Measurements from ENCODE around the gene ATP10A.

The ATP10A gene

GRCh38 chr15:25879438-25879837 is 16.3 kb upstream of the ATP10A start:
- H3K4me2 ChIP-seq (ENCODE audit: low read length): no peak overlapping the region
- H4K12ac ChIP-seq (ENCODE audit: low read depth, low read length): no peak overlapping the region
- no peak overlapping the region for H2BK120ac ChIP-seq (ENCODE audit: insufficient read depth, low read length, poor library complexity)
- H3K14ac ChIP-seq (ENCODE audit: low read length): no peak overlapping the region
- H3K79me1 ChIP-seq (ENCODE audit: low read length): no peaks in the 10 kb centered on the region
- DNase-seq: no peak
- no CpG with 5 or more reads among the region's 4 CpGs for WGBS (ENCODE audit: extremely low coverage, insufficient coverage, insufficient read length)
- no peak overlapping the region for H3K23ac ChIP-seq (ENCODE audit: low read length)
- H3K27ac ChIP-seq (ENCODE audit: low read depth, low read length): no peak overlapping the region
- no peak overlapping the region for H3K4ac ChIP-seq (ENCODE audit: low read depth, low read length)
- H2BK12ac ChIP-seq (ENCODE audit: low read length): no peak overlapping the region
- no peaks in the 10 kb centered on the region for H3K27me3 ChIP-seq (ENCODE audit: insufficient read depth, low read length)
- no peaks in the 10 kb centered on the region for H3K79me2 ChIP-seq (ENCODE audit: control insufficient read depth, insufficient read depth, low read length, poor library complexity)
- H4K91ac ChIP-seq (ENCODE audit: low read depth, low read length): no peak overlapping the region
- no peaks in the 10 kb centered on the region for H3K9me3 ChIP-seq (ENCODE audit: insufficient read depth, low read depth, low read length)
- H2AFZ ChIP-seq (ENCODE audit: insufficient read depth, low read length, poor library complexity): no peak overlapping the region
- no peaks in the 10 kb centered on the region for H3K4me1 ChIP-seq (ENCODE audit: control insufficient read depth in 1 of 2, insufficient read depth in 2 of 2, low read length in 2 of 2)
- H3K4me3 ChIP-seq (ENCODE audit: low read depth, low read length): no peak overlapping the region
- H2AK5ac ChIP-seq (ENCODE audit: low read length): no peak overlapping the region
- no peak overlapping the region for H3K18ac ChIP-seq (ENCODE audit: low read length)
- H3K9ac ChIP-seq (ENCODE audit: low read length): no peak overlapping the region
- H4K8ac ChIP-seq (ENCODE audit: low read depth, low read length): no peak overlapping the region
- H3K36me3 ChIP-seq (ENCODE audit: control insufficient read depth in 1 of 2, insufficient read depth in 2 of 2, low read length in 2 of 2): no peaks in the 10 kb centered on the region
- no peak overlapping the region for H2BK5ac ChIP-seq (ENCODE audit: low read depth, low read length, poor library complexity)

GRCh38 chr15:25877681-25878080 is 14.6 kb upstream of the ATP10A start:
- no peak overlapping the region for H4K8ac ChIP-seq (ENCODE audit: low read depth, low read length)

GRCh38 chr15:25876231-25877140 is 13.4 kb upstream of the ATP10A start:
- no peaks in the 10 kb centered on the region for H3K36me3 ChIP-seq (ENCODE audit: control insufficient read depth in 1 of 2, insufficient read depth in 2 of 2, low read length in 2 of 2)
- H3K23ac ChIP-seq (ENCODE audit: low read length): no peak overlapping the region
- DNase-seq: no peak
- no peaks in the 10 kb centered on the region for H3K79me1 ChIP-seq (ENCODE audit: low read length)
- H3K9me3 ChIP-seq (ENCODE audit: insufficient read depth, low read depth, low read length): no peaks in the 10 kb centered on the region
- H3K14ac ChIP-seq (ENCODE audit: low read length): no peak overlapping the region
- no peak overlapping the region for H3K9ac ChIP-seq (ENCODE audit: low read length)
- H3K27me3 ChIP-seq (ENCODE audit: insufficient read depth, low read length): no peaks in the 10 kb centered on the region
- H3K79me2 ChIP-seq (ENCODE audit: control insufficient read depth, insufficient read depth, low read length, poor library complexity): no peaks in the 10 kb centered on the region
- WGBS (ENCODE audit: extremely low coverage, insufficient coverage, insufficient read length): no CpG with 5 or more reads among the region's 18 CpGs
- no peak overlapping the region for H4K91ac ChIP-seq (ENCODE audit: low read depth, low read length)
- H3K4ac ChIP-seq (ENCODE audit: low read depth, low read length): no peak overlapping the region
- H4K12ac ChIP-seq (ENCODE audit: low read depth, low read length): no peak overlapping the region
- H2BK12ac ChIP-seq (ENCODE audit: low read length): no peak overlapping the region
- no peak overlapping the region for H2BK120ac ChIP-seq (ENCODE audit: insufficient read depth, low read length, poor library complexity)
- H2AK5ac ChIP-seq (ENCODE audit: low read length): no peak overlapping the region
- H3K4me3 ChIP-seq (ENCODE audit: low read depth, low read length): peak overlapping the region; percentile 41
- no peak overlapping the region for H3K27ac ChIP-seq (ENCODE audit: low read depth, low read length)
- no peak overlapping the region for H2BK5ac ChIP-seq (ENCODE audit: low read depth, low read length, poor library complexity)
- no peak overlapping the region for H2AFZ ChIP-seq (ENCODE audit: insufficient read depth, low read length, poor library complexity)
- no peaks in the 10 kb centered on the region for H3K4me1 ChIP-seq (ENCODE audit: control insufficient read depth in 1 of 2, insufficient read depth in 2 of 2, low read length in 2 of 2)
- no peak overlapping the region for H3K18ac ChIP-seq (ENCODE audit: low read length)
- no peak overlapping the region for H4K8ac ChIP-seq (ENCODE audit: low read depth, low read length)
- no peak overlapping the region for H3K4me2 ChIP-seq (ENCODE audit: low read length)

More at GRCh38 chr15:25877681-25878080, 14.6 kb upstream of the ATP10A start:
- H3K4me2 ChIP-seq (ENCODE audit: low read length): no peak overlapping the region
- no peaks in the 10 kb centered on the region for H3K79me1 ChIP-seq (ENCODE audit: low read length)
- H3K27me3 ChIP-seq (ENCODE audit: insufficient read depth, low read length): no peaks in the 10 kb centered on the region
- WGBS (ENCODE audit: extremely low coverage, insufficient coverage, insufficient read length): no CpG with 5 or more reads among the region's 7 CpGs
- DNase-seq: peak in 1 of 2 donors; percentile 65
- no peak overlapping the region for H4K91ac ChIP-seq (ENCODE audit: low read depth, low read length)
- no peaks in the 10 kb centered on the region for H3K36me3 ChIP-seq (ENCODE audit: control insufficient read depth in 1 of 2, insufficient read depth in 2 of 2, low read length in 2 of 2)
- H3K14ac ChIP-seq (ENCODE audit: low read length): no peak overlapping the region
- H3K79me2 ChIP-seq (ENCODE audit: control insufficient read depth, insufficient read depth, low read length, poor library complexity): no peaks in the 10 kb centered on the region
- no peak overlapping the region for H2AK5ac ChIP-seq (ENCODE audit: low read length)
- H2BK120ac ChIP-seq (ENCODE audit: insufficient read depth, low read length, poor library complexity): no peak overlapping the region
- no peak overlapping the region for H2BK12ac ChIP-seq (ENCODE audit: low read length)
- no peak overlapping the region for H3K23ac ChIP-seq (ENCODE audit: low read length)
- H3K9me3 ChIP-seq (ENCODE audit: insufficient read depth, low read depth, low read length): no peaks in the 10 kb centered on the region
- H2AFZ ChIP-seq (ENCODE audit: insufficient read depth, low read length, poor library complexity): no peak overlapping the region
- no peak overlapping the region for H3K4ac ChIP-seq (ENCODE audit: low read depth, low read length)
- no peak overlapping the region for H3K9ac ChIP-seq (ENCODE audit: low read length)
- H3K18ac ChIP-seq (ENCODE audit: low read length): no peak overlapping the region
- no peaks in the 10 kb centered on the region for H3K4me1 ChIP-seq (ENCODE audit: control insufficient read depth in 1 of 2, insufficient read depth in 2 of 2, low read length in 2 of 2)
- H3K4me3 ChIP-seq (ENCODE audit: low read depth, low read length): no peak overlapping the region
- H2BK5ac ChIP-seq (ENCODE audit: low read depth, low read length, poor library complexity): no peak overlapping the region
- no peak overlapping the region for H4K12ac ChIP-seq (ENCODE audit: low read depth, low read length)
- H3K27ac ChIP-seq (ENCODE audit: low read depth, low read length): no peak overlapping the region

GRCh38 chr15:25875566-25875965 is 12.4 kb upstream of the ATP10A start:
- no peak overlapping the region for H2BK12ac ChIP-seq (ENCODE audit: low read length)
- H3K27me3 ChIP-seq (ENCODE audit: insufficient read depth, low read length): no peaks in the 10 kb centered on the region
- H4K91ac ChIP-seq (ENCODE audit: low read depth, low read length): no peak overlapping the region
- no peaks in the 10 kb centered on the region for H3K79me2 ChIP-seq (ENCODE audit: control insufficient read depth, insufficient read depth, low read length, poor library complexity)
- no peaks in the 10 kb centered on the region for H3K79me1 ChIP-seq (ENCODE audit: low read length)
- no peak overlapping the region for H4K8ac ChIP-seq (ENCODE audit: low read depth, low read length)
- no peak for DNase-seq
- H4K12ac ChIP-seq (ENCODE audit: low read depth, low read length): no peak overlapping the region
- no peak overlapping the region for H2AFZ ChIP-seq (ENCODE audit: insufficient read depth, low read length, poor library complexity)
- no peak overlapping the region for H3K4me2 ChIP-seq (ENCODE audit: low read length)
- H2BK5ac ChIP-seq (ENCODE audit: low read depth, low read length, poor library complexity): no peak overlapping the region
- H3K23ac ChIP-seq (ENCODE audit: low read length): no peak overlapping the region
- no peak overlapping the region for H3K9ac ChIP-seq (ENCODE audit: low read length)
- no peak overlapping the region for H3K18ac ChIP-seq (ENCODE audit: low read length)
- H2AK5ac ChIP-seq (ENCODE audit: low read length): no peak overlapping the region
- H3K4me1 ChIP-seq (ENCODE audit: control insufficient read depth in 1 of 2, insufficient read depth in 2 of 2, low read length in 2 of 2): no peaks in the 10 kb centered on the region
- H2BK120ac ChIP-seq (ENCODE audit: insufficient read depth, low read length, poor library complexity): no peak overlapping the region
- H3K36me3 ChIP-seq (ENCODE audit: control insufficient read depth in 1 of 2, insufficient read depth in 2 of 2, low read length in 2 of 2): no peaks in the 10 kb centered on the region
- no peak overlapping the region for H3K4ac ChIP-seq (ENCODE audit: low read depth, low read length)
- no peak overlapping the region for H3K27ac ChIP-seq (ENCODE audit: low read depth, low read length)
- WGBS (ENCODE audit: extremely low coverage, insufficient coverage, insufficient read length): no CpG with 5 or more reads among the region's 7 CpGs
- H3K14ac ChIP-seq (ENCODE audit: low read length): no peak overlapping the region
- H3K4me3 ChIP-seq (ENCODE audit: low read depth, low read length): no peak overlapping the region
- H3K9me3 ChIP-seq (ENCODE audit: insufficient read depth, low read depth, low read length): no peaks in the 10 kb centered on the region
